ENCODE measurements around the gene SYNE4. TPM values are rescaled to one million over a fixed set of nuclear protein-coding genes. Genes with fewer than 3 reads are reported as not detected.

The SYNE4 gene
- total and polyA plus RNA-seq, 2 of the 13 experiments (the other 11 are each of a cell fraction or from before 2014, with no cell fraction given) = 13.7 to 23.0 TPM

GRCh38 chr19:36054119-36054732 lies 45.6 kb upstream of the SYNE4 start, which contains the start of gene THAP8 (continued):
- TF ChIP-seq ZNF670 (CRISPR knock-in tag; IDR thresholded peaks at IDR 0.05; ENCODE audit: borderline replicate concordance) (peak; percentile 44; the same call in 1 of the 2 replicates), SRSF1 (optimal IDR thresholded peaks at IDR 0.05; ENCODE audit: low read depth, low read length) (peak; percentile 24), TRAFD1 (CRISPR knock-in tag; IDR thresholded peaks at IDR 0.05; ENCODE audit: borderline replicate concordance) (no peak; the same call in 1 of the 2 replicates), SNAPC5 (CRISPR knock-in tag; IDR thresholded peaks at IDR 0.05; ENCODE audit: borderline replicate concordance) (no peak), ZSCAN5A (CRISPR knock-in tag; IDR thresholded peaks at IDR 0.05; ENCODE audit: borderline replicate concordance) (no peak), ZFP36 (IDR thresholded peaks at IDR 0.05; ENCODE audit: borderline replicate concordance, low read depth, low read length, partially characterized antibody) (no peak), SMARCE1 (IDR thresholded peaks at IDR 0.05; ENCODE audit: borderline replicate concordance) (no peak), ELF4 (CRISPR knock-in tag; IDR thresholded peaks at IDR 0.05; ENCODE audit: borderline replicate concordance) (no peak), ZNF609 (CRISPR knock-in tag; IDR thresholded peaks at IDR 0.05; ENCODE audit: borderline replicate concordance) (peak; percentile 55; the same call in 1 of the 2 replicates), ZNF124 (CRISPR knock-in tag; IDR thresholded peaks at IDR 0.05) (no peak; the same call in 1 of the 2 replicates), ZSCAN20 (CRISPR knock-in tag; IDR thresholded peaks at IDR 0.05; ENCODE audit: borderline replicate concordance) (no peak), ZNF629 (CRISPR knock-in tag; conservative IDR thresholded peaks at IDR 0.05) (no peak; the same call in 1 of the 2 replicates), KLF11 (CRISPR knock-in tag; IDR thresholded peaks at IDR 0.05) (no peak; the same call in 1 of the 2 replicates), BRF2 (CRISPR knock-in tag; IDR thresholded peaks at IDR 0.05) (0 out of 2 replicates have a peak, but pooled peaks have one; percentile 27), ZNF644 (CRISPR knock-in tag; IDR thresholded peaks at IDR 0.05; ENCODE audit: low read depth) (no peak), ZNF83 (CRISPR knock-in tag; IDR thresholded peaks at IDR 0.05; ENCODE audit: borderline replicate concordance) (no peak; the same call in 1 of the 2 replicates), ZNF274 (CRISPR knock-in tag; IDR thresholded peaks at IDR 0.05) (peak; percentile 14; the same call in 1 of the 2 replicates), HNRNPK (IDR thresholded peaks at IDR 0.05; ENCODE audit: low read depth, low read length, poor library complexity, severe bottlenecking) (peak; percentile 17)

All from HepG2 (cell line).